ENCODE results near the gene RAB40C.

RAB40C gene

GRCh38 chr16:635573-636205 lies 45.8 kb downstream of the RAB40C start:
- Histone ChIP-seq H3K27me3 (ENCODE audit: control insufficient read depth, insufficient read depth, low read length) (no peaks in the 10 kb centered on the region), H3K36me3 (ENCODE audit: control insufficient read depth, insufficient read depth, low read length) (peaks cover 12% of the 10 kb centered on the region), H3K9me3 (ENCODE audit: control insufficient read depth, insufficient read depth, low read length) (no peaks in the 10 kb centered on the region), H3K9ac (ENCODE audit: low read depth, low read length) (no peak overlapping the region), H3K4me3 (ENCODE audit: low read depth, low read length) (peak overlapping the region; percentile 91), H3K4me1 (ENCODE audit: control insufficient read depth, insufficient read depth, low read length) (peaks cover 5% of the 10 kb centered on the region)

GRCh38 chr16:636206-637080 lies 46.6 kb downstream of the RAB40C start, which contains the start of gene METTL26:
METTL26 (minus strand) TSS chr16:636305; CDS start chr16:636290, 15 bp downstream.
- H3K9me3 ChIP-seq (ENCODE audit: control insufficient read depth, insufficient read depth, low read length): no peaks in the 10 kb centered on the region
- no peaks in the 10 kb centered on the region for H3K27me3 ChIP-seq (ENCODE audit: control insufficient read depth, insufficient read depth, low read length)
- peaks cover 5% of the 10 kb centered on the region for H3K4me1 ChIP-seq (ENCODE audit: control insufficient read depth, insufficient read depth, low read length)
- peaks cover 12% of the 10 kb centered on the region for H3K36me3 ChIP-seq (ENCODE audit: control insufficient read depth, insufficient read depth, low read length)
- peak within 1 kb of the TSS; percentile 47 for H3K9ac ChIP-seq (ENCODE audit: low read depth, low read length)
- peak within 1 kb of the TSS; percentile 91 for H3K4me3 ChIP-seq (ENCODE audit: low read depth, low read length)

DNA sequence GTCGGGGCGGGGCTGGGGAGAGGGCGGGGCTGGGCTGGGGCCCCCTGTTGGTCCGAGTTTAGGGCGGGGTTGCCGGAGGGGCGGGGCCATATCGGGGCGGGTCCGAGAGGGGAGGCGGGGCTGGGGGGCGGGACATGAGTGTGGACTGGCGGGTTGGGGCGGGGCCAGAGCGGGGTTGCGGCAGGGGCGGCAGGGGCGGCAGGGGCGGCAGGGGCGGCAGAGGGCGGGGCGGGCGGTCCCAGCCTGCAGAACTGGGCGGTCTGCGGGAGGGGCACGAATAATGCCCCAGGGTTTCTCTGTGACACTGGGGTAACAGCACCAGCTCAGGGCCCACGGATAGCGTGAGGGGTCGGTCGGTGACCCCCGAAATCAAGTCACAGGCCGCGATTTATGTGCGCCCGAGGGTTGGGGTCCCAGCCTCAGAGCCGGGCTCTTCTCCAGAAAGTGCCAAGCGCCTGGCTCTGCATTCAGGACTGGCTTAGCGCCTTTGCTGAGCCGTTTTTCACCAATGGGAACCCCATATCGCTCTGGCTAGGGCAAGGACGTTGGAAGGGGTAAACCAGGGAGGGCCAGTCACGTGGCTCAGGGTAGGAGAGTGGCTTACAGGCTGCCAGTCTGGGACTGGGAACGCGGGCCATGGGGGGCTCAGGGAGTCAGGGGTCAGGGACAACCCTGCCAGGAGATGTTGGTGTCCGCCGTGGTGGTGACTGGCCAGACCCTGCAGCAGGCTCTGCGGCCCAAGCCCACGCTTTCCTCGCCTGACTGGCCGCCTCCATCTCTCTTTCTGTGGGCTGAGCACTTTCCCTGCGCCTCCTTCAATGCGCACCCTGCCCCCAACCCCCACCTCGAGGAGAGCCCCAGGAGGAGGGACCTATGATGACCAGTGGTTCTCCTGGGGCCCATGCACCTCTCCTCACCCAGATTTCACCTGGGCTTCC lies 47.5 kb downstream of the RAB40C start:
- H3K4me3 ChIP-seq (ENCODE audit: low read depth, low read length): peak overlapping the region; percentile 91
- H3K9me3 ChIP-seq (ENCODE audit: control insufficient read depth, insufficient read depth, low read length): no peaks in the 10 kb centered on the region
- H3K4me1 ChIP-seq (ENCODE audit: control insufficient read depth, insufficient read depth, low read length): peaks cover 5% of the 10 kb centered on the region
- no peak overlapping the region for H3K9ac ChIP-seq (ENCODE audit: low read depth, low read length)
- H3K27me3 ChIP-seq (ENCODE audit: control insufficient read depth, insufficient read depth, low read length): no peaks in the 10 kb centered on the region
- peaks cover 12% of the 10 kb centered on the region for H3K36me3 ChIP-seq (ENCODE audit: control insufficient read depth, insufficient read depth, low read length)

GRCh38 chr16:638034-638543 lies 48.2 kb downstream of the RAB40C start:
- no peaks in the 10 kb centered on the region for H3K9me3 ChIP-seq (ENCODE audit: control insufficient read depth, insufficient read depth, low read length)
- peaks cover 5% of the 10 kb centered on the region for H3K4me1 ChIP-seq (ENCODE audit: control insufficient read depth, insufficient read depth, low read length)
- peak overlapping the region; percentile 47 for H3K9ac ChIP-seq (ENCODE audit: low read depth, low read length)
- H3K36me3 ChIP-seq (ENCODE audit: control insufficient read depth, insufficient read depth, low read length): peaks cover 10% of the 10 kb centered on the region
- H3K4me3 ChIP-seq (ENCODE audit: low read depth, low read length): peak overlapping the region; percentile 39
- H3K27me3 ChIP-seq (ENCODE audit: control insufficient read depth, insufficient read depth, low read length): no peaks in the 10 kb centered on the region

DNA sequence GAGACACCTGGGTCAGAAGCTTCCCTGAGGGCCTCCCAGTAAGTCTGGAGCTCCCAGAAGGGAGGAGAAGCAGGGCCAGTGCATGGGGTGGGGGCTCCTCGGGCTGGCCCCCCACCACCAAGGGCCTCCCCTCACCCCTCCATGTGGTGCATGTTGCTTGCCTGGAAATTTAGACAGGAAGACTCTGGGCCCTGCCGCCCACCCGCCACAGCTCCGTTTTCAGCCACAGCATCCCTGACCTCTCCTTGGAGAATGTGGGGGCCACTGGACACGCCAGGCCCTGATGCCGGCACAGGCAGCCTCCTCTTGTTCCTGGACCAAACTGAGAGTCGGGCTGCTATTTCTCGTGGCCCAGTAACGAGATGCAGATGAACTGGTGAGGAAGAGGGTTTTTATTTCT lies 49.0 kb downstream of the RAB40C start:
- H3K9me3 ChIP-seq (ENCODE audit: control insufficient read depth, insufficient read depth, low read length): no peaks in the 10 kb centered on the region
- H3K36me3 ChIP-seq (ENCODE audit: control insufficient read depth, insufficient read depth, low read length): peaks cover 8% of the 10 kb centered on the region
- no peak overlapping the region for H3K9ac ChIP-seq (ENCODE audit: low read depth, low read length)
- H3K27me3 ChIP-seq (ENCODE audit: control insufficient read depth, insufficient read depth, low read length): no peaks in the 10 kb centered on the region
- H3K4me1 ChIP-seq (ENCODE audit: control insufficient read depth, insufficient read depth, low read length): peaks cover 5% of the 10 kb centered on the region
- no peak overlapping the region for H3K4me3 ChIP-seq (ENCODE audit: low read depth, low read length)

GRCh38 chr16:640614-641013 lies 50.7 kb downstream of the RAB40C start:
- Histone ChIP-seq H3K9ac (ENCODE audit: low read depth, low read length) (no peak overlapping the region), H3K36me3 (ENCODE audit: control insufficient read depth, insufficient read depth, low read length) (no peaks in the 10 kb centered on the region), H3K9me3 (ENCODE audit: control insufficient read depth, insufficient read depth, low read length) (no peaks in the 10 kb centered on the region), H3K4me1 (ENCODE audit: control insufficient read depth, insufficient read depth, low read length) (peaks cover 5% of the 10 kb centered on the region), H3K27me3 (ENCODE audit: control insufficient read depth, insufficient read depth, low read length) (no peaks in the 10 kb centered on the region), H3K4me3 (ENCODE audit: low read depth, low read length) (no peak overlapping the region)

DNA sequence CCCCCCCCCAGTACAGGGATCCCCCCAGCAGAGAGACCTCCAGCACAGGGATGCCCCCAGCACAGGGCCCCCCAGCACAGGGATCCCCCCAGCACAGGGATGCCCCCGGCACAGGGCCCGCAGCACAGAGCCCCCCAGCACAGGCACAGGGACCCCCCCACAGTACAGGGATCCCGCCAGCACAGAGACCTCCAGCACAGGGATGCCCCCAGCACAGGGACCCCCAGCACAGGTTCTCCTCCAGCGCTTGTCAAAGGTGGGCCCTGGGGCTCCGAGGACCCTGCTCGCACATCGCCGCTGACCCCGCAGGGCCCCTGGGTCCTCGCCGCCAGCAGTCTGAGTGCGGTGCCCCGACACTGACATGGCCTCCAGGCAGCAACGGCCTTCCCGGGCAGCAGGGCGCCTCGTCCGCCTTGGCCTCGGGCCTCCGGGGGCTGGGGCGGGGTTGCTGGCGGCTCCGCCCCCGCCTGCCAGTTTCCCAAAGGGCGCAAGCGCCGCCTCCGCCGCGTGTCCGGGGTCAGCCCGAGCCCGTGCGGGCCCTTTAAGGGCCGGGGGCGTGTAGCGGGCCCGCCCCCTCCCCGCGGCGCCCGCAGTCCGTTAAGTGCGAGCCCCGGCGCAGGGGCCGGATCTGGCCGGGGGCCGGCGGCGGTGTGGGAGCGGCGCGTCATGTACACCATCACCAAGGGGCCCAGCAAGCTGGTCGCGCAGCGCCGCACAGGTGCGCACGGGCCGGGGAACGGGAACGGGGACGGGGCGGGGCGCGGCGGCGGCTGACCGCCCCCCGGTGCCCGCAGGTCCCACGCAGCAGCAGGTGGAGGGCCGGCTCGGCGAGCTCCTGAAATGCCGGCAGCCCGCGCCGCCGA lies 51.7 kb downstream of the RAB40C start, which contains the start of gene MCRIP2:
MCRIP2 (plus strand) TSS at position 503 of the 863 bp plus-strand sequence; CDS start at position 667, 164 bp downstream.
- no peaks in the 10 kb centered on the region for H3K27me3 ChIP-seq (ENCODE audit: control insufficient read depth, insufficient read depth, low read length)
- peaks cover 5% of the 10 kb centered on the region for H3K4me1 ChIP-seq (ENCODE audit: control insufficient read depth, insufficient read depth, low read length)
- peak within 1 kb of the TSS; percentile 83 for H3K9ac ChIP-seq (ENCODE audit: low read depth, low read length)
- no peaks in the 10 kb centered on the region for H3K9me3 ChIP-seq (ENCODE audit: control insufficient read depth, insufficient read depth, low read length)
- H3K4me3 ChIP-seq (ENCODE audit: low read depth, low read length): peak within 1 kb of the TSS; percentile 68
- no peaks in the 10 kb centered on the region for H3K36me3 ChIP-seq (ENCODE audit: control insufficient read depth, insufficient read depth, low read length)

DNA sequence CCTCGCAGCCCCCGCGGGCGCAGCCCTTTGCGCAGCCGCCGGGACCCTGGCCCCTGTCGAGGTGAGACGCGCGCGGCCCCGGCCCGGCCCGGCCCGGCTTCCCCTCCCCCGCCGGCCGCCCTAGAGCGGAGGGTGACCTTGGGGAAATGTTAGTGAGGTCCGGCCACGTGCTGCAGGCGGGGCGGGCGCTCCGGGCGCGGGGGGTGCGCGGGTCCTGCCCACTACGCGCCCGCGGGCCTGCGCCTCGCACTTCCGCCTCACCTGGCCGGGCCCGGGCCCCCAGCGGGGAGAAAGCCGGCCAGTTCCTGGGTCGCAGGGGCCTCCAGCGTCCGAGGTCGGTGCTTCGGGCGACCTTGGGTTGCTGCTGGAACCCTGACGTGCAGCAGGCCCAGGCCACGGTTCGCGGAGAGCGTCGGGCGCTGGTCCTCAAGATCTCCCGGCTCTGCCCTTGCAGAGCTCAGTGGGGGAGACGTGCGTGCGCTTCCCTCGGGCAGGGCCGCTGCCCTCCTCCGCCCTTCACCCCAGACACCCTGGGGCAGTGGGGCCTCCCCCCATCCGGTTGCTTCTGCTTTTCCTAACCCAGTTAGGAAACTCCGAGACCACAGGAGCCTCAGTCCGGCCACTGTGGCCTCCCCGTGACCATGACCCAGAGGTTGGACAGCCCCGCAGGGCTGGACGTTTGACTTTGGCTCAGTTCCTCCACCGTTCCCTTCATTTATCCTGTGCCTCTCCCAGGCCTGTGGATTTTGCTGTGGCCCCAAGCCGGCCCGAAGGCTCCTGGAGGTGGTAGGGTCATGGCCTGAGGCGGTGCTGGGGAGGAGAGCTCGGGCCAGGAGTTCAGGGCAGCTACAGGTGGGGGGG lies 52.6 kb downstream of the RAB40C start:
- Histone ChIP-seq H3K9me3 (ENCODE audit: control insufficient read depth, insufficient read depth, low read length) (no peaks in the 10 kb centered on the region), H3K9ac (ENCODE audit: low read depth, low read length) (peak overlapping the region; percentile 83), H3K36me3 (ENCODE audit: control insufficient read depth, insufficient read depth, low read length) (no peaks in the 10 kb centered on the region), H3K4me1 (ENCODE audit: control insufficient read depth, insufficient read depth, low read length) (peaks cover 5% of the 10 kb centered on the region), H3K27me3 (ENCODE audit: control insufficient read depth, insufficient read depth, low read length) (no peaks in the 10 kb centered on the region), H3K4me3 (ENCODE audit: low read depth, low read length) (peak overlapping the region; percentile 68)

- Histone ChIP-seq H3K9ac (ENCODE audit: low read depth, low read length) (peak overlapping the region; percentile 83), H3K4me3 (ENCODE audit: low read depth, low read length) (peak overlapping the region; percentile 68), H3K27me3 (ENCODE audit: control insufficient read depth, insufficient read depth, low read length) (no peaks in the 10 kb centered on the region), H3K9me3 (ENCODE audit: control insufficient read depth, insufficient read depth, low read length) (no peaks in the 10 kb centered on the region), H3K4me1 (ENCODE audit: control insufficient read depth, insufficient read depth, low read length) (peaks cover 2% of the 10 kb centered on the region), H3K36me3 (ENCODE audit: control insufficient read depth, insufficient read depth, low read length) (no peaks in the 10 kb centered on the region)
Measured at GRCh38 chr16:643050-643368, 53.1 kb downstream of the RAB40C start.

GRCh38 chr16:644556-644955 lies 54.7 kb downstream of the RAB40C start:
- Histone ChIP-seq H3K9me3 (ENCODE audit: control insufficient read depth, insufficient read depth, low read length) (no peaks in the 10 kb centered on the region), H3K27me3 (ENCODE audit: control insufficient read depth, insufficient read depth, low read length) (no peaks in the 10 kb centered on the region), H3K36me3 (ENCODE audit: control insufficient read depth, insufficient read depth, low read length) (no peaks in the 10 kb centered on the region), H3K9ac (ENCODE audit: low read depth, low read length) (no peak overlapping the region), H3K4me1 (ENCODE audit: control insufficient read depth, insufficient read depth, low read length) (no peaks in the 10 kb centered on the region), H3K4me3 (ENCODE audit: low read depth, low read length) (no peak overlapping the region)

Data from iPS-15b (cell line).